ENCODE results near the gene CDK7.

The CDK7 gene

DNA sequence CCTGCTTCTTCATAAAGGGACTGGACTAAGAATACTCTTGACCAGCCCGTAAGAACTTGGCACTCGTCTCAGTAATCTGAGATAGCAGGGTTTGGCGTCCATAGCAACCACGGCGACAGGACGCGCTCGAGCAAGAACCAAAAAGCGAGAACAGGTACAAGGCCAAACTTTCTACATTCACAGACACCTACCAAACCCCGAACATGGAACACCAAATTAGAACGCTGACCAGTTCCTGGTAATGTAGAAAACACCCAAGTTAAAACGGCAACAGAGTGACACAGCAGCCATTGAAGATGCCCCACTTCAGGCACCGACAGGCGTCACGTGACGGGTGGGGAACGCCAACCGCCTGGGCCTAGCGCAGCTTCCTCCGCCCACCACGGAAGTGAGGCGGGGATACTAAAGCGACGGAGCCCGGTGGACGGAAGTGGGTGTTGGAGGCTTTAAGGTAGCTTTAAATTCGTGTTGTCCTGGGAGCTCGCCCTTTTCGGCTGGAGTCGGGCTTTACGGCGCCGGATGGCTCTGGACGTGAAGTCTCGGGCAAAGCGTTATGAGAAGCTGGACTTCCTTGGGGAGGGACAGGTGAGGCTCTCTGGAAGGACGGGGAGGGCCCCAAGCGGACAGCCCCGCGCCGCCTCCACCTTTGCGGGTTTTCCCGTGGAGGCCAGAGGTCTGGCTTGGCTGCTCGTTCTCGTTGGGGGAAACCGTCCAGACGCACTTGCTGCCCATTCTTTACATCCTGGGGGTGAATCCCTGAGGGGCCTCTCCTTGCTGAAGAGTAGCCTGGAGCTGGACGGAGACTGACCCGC is at the start of gene CDK7 (continued):
- no peak for TF ChIP-seq ZNF654 (tag by site-specific recombination; IDR thresholded peaks at IDR 0.05; ENCODE audit: low read depth)
- TF ChIP-seq, protein P1, sequence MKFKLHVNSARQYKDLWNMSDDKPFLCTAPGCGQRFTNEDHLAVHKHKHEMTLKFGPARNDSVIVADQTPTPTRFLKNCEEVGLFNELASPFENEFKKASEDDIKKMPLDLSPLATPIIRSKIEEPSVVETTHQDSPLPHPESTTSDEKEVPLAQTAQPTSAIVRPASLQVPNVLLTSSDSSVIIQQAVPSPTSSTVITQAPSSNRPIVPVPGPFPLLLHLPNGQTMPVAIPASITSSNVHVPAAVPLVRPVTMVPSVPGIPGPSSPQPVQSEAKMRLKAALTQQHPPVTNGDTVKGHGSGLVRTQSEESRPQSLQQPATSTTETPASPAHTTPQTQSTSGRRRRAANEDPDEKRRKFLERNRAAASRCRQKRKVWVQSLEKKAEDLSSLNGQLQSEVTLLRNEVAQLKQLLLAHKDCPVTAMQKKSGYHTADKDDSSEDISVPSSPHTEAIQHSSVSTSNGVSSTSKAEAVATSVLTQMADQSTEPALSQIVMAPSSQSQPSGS (tag by site-specific recombination; IDR thresholded peaks at IDR 0.05; ENCODE audit: low read depth) = no peak
- peak; percentile 35; the same call in 1 of the 2 replicates for TF ChIP-seq KLF1 (tag by site-specific recombination; IDR thresholded peaks at IDR 0.05)
- TF ChIP-seq ZNF311 (tag by site-specific recombination; IDR thresholded peaks at IDR 0.05; ENCODE audit: borderline replicate concordance) = no peak
- TF ChIP-seq ZNF561 (tag by site-specific recombination; IDR thresholded peaks at IDR 0.05; ENCODE audit: borderline replicate concordance) = peak; percentile 90
- peak; percentile 81 for TF ChIP-seq GLIS2 (tag by site-specific recombination; IDR thresholded peaks at IDR 0.05)
- TF ChIP-seq, protein P2, sequence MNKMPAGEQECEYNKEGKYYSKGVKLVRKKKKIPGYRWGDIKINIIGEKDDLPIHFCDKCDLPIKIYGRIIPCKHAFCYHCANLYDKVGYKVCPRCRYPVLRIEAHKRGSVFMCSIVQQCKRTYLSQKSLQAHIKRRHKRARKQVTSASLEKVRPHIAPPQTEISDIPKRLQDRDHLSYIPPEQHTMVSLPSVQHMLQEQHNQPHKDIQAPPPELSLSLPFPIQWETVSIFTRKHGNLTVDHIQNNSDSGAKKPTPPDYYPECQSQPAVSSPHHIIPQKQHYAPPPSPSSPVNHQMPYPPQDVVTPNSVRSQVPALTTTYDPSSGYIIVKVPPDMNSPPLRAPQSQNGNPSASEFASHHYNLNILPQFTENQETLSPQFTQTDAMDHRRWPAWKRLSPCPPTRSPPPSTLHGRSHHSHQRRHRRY (tag by site-specific recombination; IDR thresholded peaks at IDR 0.05) = no peak
- TF ChIP-seq ZNF664 (tag by site-specific recombination; IDR thresholded peaks at IDR 0.05) = no peak
- no peak for TF ChIP-seq ZNF830 (tag by site-specific recombination; IDR thresholded peaks at IDR 0.05; ENCODE audit: low read depth)
- TF ChIP-seq, protein P3, sequence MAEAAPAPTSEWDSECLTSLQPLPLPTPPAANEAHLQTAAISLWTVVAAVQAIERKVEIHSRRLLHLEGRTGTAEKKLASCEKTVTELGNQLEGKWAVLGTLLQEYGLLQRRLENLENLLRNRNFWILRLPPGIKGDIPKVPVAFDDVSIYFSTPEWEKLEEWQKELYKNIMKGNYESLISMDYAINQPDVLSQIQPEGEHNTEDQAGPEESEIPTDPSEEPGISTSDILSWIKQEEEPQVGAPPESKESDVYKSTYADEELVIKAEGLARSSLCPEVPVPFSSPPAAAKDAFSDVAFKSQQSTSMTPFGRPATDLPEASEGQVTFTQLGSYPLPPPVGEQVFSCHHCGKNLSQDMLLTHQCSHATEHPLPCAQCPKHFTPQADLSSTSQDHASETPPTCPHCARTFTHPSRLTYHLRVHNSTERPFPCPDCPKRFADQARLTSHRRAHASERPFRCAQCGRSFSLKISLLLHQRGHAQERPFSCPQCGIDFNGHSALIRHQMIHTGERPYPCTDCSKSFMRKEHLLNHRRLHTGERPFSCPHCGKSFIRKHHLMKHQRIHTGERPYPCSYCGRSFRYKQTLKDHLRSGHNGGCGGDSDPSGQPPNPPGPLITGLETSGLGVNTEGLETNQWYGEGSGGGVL (tag by site-specific recombination; IDR thresholded peaks at IDR 0.05) = no peak
- TF ChIP-seq, protein P4, sequence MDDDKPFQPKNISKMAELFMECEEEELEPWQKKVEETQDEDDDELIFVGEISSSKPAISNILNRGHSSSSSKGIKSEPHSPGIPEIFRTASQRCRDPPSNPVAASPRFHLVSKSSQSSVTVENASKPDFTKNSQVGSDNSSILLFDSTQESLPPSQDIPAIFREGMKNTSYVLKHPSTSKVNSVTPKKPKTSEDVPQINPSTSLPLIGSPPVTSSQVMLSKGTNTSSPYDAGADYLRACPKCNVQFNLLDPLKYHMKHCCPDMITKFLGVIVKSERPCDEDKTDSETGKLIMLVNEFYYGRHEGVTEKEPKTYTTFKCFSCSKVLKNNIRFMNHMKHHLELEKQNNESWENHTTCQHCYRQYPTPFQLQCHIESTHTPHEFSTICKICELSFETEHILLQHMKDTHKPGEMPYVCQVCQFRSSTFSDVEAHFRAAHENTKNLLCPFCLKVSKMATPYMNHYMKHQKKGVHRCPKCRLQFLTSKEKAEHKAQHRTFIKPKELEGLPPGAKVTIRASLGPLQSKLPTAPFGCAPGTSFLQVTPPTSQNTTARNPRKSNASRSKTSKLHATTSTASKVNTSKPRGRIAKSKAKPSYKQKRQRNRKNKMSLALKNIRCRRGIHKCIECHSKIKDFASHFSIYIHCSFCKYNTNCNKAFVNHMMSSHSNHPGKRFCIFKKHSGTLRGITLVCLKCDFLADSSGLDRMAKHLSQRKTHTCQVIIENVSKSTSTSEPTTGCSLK (tag by site-specific recombination; IDR thresholded peaks at IDR 0.05) = no peak
- TF ChIP-seq SP7 (tag by site-specific recombination; IDR thresholded peaks at IDR 0.05) = peak; percentile 65; the same call in 1 of the 2 replicates
- TF ChIP-seq, protein P5, sequence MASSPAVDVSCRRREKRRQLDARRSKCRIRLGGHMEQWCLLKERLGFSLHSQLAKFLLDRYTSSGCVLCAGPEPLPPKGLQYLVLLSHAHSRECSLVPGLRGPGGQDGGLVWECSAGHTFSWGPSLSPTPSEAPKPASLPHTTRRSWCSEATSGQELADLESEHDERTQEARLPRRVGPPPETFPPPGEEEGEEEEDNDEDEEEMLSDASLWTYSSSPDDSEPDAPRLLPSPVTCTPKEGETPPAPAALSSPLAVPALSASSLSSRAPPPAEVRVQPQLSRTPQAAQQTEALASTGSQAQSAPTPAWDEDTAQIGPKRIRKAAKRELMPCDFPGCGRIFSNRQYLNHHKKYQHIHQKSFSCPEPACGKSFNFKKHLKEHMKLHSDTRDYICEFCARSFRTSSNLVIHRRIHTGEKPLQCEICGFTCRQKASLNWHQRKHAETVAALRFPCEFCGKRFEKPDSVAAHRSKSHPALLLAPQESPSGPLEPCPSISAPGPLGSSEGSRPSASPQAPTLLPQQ (tag by site-specific recombination; IDR thresholded peaks at IDR 0.05) = peak; percentile 99
- no peak for TF ChIP-seq ZNF585B (tag by site-specific recombination; IDR thresholded peaks at IDR 0.05)
- TF ChIP-seq ZNF394 (tag by site-specific recombination; IDR thresholded peaks at IDR 0.05; ENCODE audit: borderline replicate concordance) = peak; percentile 49; the same call in 1 of the 2 replicates
- no peak for TF ChIP-seq ZNF19 (tag by site-specific recombination; IDR thresholded peaks at IDR 0.05; ENCODE audit: low read depth)
- no peak for TF ChIP-seq ZNF23 (tag by site-specific recombination; IDR thresholded peaks at IDR 0.05; ENCODE audit: borderline replicate concordance)
- TF ChIP-seq, protein P6, sequence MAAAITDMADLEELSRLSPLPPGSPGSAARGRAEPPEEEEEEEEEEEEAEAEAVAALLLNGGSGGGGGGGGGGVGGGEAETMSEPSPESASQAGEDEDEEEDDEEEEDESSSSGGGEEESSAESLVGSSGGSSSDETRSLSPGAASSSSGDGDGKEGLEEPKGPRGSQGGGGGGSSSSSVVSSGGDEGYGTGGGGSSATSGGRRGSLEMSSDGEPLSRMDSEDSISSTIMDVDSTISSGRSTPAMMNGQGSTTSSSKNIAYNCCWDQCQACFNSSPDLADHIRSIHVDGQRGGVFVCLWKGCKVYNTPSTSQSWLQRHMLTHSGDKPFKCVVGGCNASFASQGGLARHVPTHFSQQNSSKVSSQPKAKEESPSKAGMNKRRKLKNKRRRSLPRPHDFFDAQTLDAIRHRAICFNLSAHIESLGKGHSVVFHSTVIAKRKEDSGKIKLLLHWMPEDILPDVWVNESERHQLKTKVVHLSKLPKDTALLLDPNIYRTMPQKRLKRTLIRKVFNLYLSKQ (tag by site-specific recombination; IDR thresholded peaks at IDR 0.05; ENCODE audit: borderline replicate concordance) = no peak
- TF ChIP-seq ZNF132 (tag by site-specific recombination; IDR thresholded peaks at IDR 0.05; ENCODE audit: borderline replicate concordance) = no peak
- TF ChIP-seq TRIM28 (IDR thresholded peaks at IDR 0.05; ENCODE audit: borderline replicate concordance, low read length) = no peak
- no peak for TF ChIP-seq ZNF544 (tag by site-specific recombination; IDR thresholded peaks at IDR 0.05)
- TF ChIP-seq OSR2 (tag by site-specific recombination; IDR thresholded peaks at IDR 0.05) = no peak
- TF ChIP-seq ZNF837 (tag by site-specific recombination; IDR thresholded peaks at IDR 0.05) = no peak
- TF ChIP-seq, protein P7, sequence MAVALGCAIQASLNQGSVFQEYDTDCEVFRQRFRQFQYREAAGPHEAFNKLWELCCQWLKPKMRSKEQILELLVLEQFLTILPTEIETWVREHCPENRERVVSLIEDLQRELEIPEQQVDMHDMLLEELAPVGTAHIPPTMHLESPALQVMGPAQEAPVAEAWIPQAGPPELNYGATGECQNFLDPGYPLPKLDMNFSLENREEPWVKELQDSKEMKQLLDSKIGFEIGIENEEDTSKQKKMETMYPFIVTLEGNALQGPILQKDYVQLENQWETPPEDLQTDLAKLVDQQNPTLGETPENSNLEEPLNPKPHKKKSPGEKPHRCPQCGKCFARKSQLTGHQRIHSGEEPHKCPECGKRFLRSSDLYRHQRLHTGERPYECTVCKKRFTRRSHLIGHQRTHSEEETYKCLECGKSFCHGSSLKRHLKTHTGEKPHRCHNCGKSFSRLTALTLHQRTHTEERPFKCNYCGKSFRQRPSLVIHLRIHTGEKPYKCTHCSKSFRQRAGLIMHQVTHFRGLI (tag by site-specific recombination; IDR thresholded peaks at IDR 0.05) = peak; percentile 45; the same call in 1 of the 2 replicates
- TF ChIP-seq, protein P8, sequence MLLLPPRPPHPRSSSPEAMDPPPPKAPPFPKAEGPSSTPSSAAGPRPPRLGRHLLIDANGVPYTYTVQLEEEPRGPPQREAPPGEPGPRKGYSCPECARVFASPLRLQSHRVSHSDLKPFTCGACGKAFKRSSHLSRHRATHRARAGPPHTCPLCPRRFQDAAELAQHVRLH (tag by site-specific recombination; IDR thresholded peaks at IDR 0.05) = peak; percentile 62; the same call in 1 of the 2 replicates
- no peak for TF ChIP-seq RBAK (tag by site-specific recombination; IDR thresholded peaks at IDR 0.05)
- no peak for TF ChIP-seq GLI4 (tag by site-specific recombination; IDR thresholded peaks at IDR 0.05)
- no peak for TF ChIP-seq ZNF140 (tag by site-specific recombination; IDR thresholded peaks at IDR 0.05)

All from HEK293 (cell line).